NOMO-1 (cell line): ENCODE data around the gene SLC6A11.

ENCODE experiments used
- DNase-seq, 2 experiments: peaks; one replicate each; lab custom pipeline; 2025; ENCODE audit not compliant: unreplicated experiment in 2 of 2; lab: John Stamatoyannopoulos, UW

Gene SLC6A11

DNA sequence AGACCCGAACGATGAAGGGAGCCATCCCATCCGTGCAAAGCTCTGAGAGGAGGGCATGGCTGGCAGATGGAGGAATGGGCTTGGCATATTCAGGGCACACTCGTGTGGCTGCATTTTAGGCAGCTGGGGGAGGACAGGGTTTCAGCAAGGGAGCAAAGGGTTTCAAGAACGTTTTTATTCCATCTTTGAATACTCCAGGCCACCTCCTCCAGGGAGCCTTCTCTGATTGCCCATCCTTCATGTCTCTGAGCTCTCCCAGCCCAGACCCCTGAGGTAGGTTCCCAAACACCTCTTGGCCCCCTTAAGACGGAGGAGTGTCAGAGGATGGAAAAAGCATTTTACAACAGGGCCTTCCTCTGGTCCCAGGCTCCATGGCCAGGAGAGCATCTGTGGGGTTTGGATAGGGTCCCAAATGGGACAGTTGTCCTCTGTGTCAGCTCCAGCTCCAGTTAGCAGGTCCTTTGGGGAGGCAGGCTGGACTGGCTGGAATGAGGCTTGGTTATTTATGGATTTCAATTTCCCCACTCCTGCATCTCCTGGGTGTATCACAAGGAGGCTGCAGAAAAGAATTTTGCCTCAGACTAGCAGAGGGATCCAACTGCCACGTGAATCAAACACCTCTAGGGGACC, 158.8 kb downstream of the SLC6A11 start:
- no peak for DNase-seq

GRCh38 chr3:10975695-10976234, 159.7 kb downstream of the SLC6A11 start:
- no peak for DNase-seq

- no peak for DNase-seq
Observed at GRCh38 chr3:10976770-10977169, 160.7 kb downstream of the SLC6A11 start.

GRCh38 chr3:10977892-10978510, 162.0 kb downstream of the SLC6A11 start:
- no peak for DNase-seq

- no peak for DNase-seq
Observed at GRCh38 chr3:10978956-10979355, 162.9 kb downstream of the SLC6A11 start.

DNA sequence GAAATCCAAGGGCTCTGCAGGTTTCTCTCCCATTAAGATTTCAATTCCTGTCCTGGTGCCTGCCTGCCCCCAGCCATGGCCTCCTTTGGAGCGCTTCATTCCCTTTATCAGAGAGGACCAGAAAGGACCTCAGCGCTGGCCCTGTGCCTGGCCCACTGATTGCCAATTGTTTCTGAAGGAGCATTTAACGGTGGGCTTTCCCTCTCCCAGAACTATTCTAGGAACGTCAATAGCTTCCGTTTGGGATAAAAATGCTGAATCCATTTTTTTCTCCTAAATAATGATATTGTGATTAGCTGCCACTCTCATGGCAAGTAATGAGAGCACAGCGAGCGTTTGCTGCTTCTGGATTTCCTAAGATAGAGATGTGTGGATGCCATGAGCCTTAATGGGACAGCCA, 164.3 kb downstream of the SLC6A11 start:
- no peak for DNase-seq

DNA sequence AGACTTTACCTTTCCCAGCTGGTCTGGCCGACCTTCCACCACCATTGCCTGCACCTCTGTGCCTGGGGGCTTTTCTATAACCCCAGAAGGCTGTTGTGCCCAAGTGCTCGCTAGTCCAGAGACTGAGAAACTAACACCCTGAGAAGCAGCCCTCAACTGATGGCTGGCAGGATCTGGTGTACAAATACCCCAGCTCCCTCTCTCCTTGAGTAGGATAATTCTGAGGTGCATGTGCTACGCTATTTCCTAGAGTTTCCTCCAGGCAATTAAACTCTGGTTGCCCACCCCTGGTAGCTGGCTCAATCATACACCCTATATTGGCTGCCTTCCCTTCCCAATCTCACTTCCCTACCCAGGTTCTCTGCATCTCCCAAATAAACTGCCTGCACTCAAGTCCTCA, 165.0 kb downstream of the SLC6A11 start:
- DNase-seq: no peak

DNA sequence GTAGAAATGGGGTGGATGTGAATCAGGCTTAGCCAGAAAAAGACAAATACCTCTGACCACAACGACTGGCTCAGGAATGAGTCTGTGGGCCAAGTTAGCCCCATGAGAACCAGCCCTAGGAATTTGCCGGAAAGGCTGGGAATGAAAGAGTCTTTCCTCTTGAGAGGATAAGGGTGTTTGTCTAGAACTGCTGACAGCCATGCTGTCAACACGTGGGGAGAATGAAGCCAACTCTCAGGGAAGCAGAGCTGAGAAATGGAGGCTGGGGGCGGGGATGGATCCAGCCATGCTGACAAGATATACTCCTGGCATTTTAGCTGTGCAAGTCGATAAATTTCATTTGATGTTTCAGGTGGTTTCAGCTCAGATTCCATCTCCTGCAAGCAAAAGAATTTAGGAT, 165.9 kb downstream of the SLC6A11 start:
- DNase-seq: no peak

- DNase-seq: no peak
Observed at GRCh38 chr3:10982782-10983181, 166.8 kb downstream of the SLC6A11 start.

- no peak for DNase-seq
Observed at GRCh38 chr3:10983219-10983916, 167.3 kb downstream of the SLC6A11 start.

- DNase-seq: no peak
Observed at GRCh38 chr3:10984371-10984896, 168.4 kb downstream of the SLC6A11 start.

DNA sequence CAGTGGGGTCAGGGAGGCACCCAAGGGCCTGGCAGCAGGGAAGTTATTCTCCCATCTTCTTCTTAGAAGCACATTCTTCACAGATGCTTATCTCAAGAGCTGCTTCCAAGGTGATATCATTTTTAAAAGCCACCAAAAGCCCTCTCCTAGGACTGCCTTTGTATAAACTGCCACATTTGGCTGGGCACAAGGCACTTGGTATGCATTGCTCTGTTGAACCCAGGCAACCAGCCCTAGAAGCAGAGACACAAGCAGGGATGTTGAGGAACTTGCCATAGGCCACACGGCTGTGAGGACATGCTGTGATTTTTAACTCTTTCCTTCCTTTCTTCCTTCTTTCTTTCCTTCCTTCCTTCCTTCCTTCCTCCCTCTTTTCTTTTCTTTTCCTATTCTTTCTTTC, 169.2 kb downstream of the SLC6A11 start:
- DNase-seq: no peak

DNA sequence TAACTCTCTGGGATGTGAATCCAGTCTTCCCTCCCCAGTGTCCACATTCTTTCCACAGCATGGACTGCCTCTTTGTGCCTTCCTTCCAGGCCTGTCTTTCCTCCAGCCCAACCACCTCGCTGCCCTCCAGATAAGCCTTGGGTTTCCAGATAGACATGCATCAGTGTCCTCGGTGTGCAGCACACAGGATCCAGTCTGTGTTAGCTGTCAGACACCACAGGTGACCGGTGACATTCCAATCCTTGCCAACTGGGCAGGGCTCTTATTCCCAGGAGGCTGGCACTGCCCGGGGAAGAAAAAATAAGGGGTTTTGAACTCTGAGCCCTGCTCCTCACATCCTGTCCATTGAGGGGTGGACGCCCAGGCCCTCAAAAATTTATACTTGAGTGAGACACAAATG, 170.6 kb downstream of the SLC6A11 start:
- no peak for DNase-seq

- no peak for DNase-seq
Observed at GRCh38 chr3:10988001-10988665, 172.1 kb downstream of the SLC6A11 start.

DNA sequence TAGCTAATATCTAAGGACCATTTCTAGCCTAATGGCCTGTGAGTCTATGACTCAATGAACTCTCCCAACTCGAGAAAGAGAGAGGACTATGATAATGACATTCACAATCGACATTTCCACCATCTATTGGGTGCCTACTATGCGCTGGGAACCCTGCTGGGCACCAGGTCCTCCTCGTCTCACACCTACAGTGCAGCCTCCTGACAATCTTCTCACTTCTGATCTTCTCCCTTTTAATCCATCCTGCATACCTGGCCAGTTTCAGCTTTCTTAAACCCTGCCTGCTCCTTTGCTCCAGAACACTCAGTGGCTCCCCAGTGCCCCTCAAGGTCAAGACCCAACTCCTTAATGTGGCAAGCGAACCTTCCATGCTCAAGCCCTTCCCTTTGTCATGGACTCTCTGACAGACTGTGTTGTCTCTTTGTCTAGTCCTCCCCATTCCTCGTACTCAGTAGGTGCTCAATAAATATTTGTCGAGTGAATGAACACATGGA, 173.0 kb downstream of the SLC6A11 start:
- no peak for DNase-seq
